ENCODE results near the gene KCTD1.
A peak's percentile ranks its signal among the peaks of the same experiment; 100 is the strongest.

The KCTD1 gene

GRCh38 chr18:26489881-26490280 lies 58.5 kb downstream of the KCTD1 start:
- H3K4me3 ChIP-seq (ENCODE audit: low read depth, low read length), result no peak overlapping the region
- DNase-seq (ENCODE audit: low read depth), result no peak

DNA sequence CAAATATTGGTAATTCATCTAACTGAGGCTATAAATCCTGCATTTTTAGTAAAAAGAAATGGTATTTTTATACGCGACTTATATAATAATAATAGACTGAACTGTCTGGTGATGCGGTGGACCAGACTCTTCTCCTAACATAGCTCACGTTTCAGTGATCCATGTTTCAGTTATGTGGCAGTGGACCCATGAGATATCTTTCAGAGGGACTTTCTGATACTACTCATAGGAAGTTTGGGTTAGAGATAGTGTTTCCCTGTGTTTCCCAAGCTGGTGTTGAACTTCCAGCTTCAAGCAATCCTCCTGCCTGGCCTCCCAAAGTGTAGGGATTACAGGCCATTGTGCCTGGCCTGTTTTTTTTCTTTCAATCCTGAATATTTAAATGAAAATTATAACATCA lies 59.2 kb downstream of the KCTD1 start:
- DNase-seq (ENCODE audit: low read depth), result no peak
- no peak overlapping the region for H3K4me3 ChIP-seq (ENCODE audit: low read depth, low read length)

- no peak for DNase-seq (ENCODE audit: low read depth)
Measured at GRCh38 chr18:26488417-26489009, 59.8 kb downstream of the KCTD1 start.

DNA sequence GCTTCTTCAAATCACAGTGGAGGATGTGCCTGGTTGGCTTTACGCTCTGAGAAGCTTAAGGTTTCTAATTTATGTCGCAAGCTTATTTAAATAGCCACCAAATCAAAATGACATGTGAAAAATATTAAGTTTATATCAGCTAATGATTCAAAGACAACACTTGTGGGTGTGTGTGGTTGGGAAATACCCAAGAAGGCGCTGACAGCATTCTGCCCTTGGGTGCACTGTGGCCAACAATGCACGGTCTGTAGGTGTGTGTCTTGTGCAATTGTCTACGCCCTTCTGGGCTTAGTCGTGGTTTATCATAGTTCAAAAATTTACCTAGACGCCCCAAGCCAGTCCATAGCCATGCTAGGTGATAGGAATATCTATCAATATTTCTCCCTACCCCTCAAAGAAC lies 60.9 kb downstream of the KCTD1 start:
- H3K4me3 ChIP-seq (ENCODE audit: low read depth, low read length), result no peak overlapping the region
- no peak for DNase-seq (ENCODE audit: low read depth)

More at GRCh38 chr18:26488417-26489009, 59.8 kb downstream of the KCTD1 start:
- H3K4me3 ChIP-seq (ENCODE audit: low read depth, low read length), result no peak overlapping the region

DNA sequence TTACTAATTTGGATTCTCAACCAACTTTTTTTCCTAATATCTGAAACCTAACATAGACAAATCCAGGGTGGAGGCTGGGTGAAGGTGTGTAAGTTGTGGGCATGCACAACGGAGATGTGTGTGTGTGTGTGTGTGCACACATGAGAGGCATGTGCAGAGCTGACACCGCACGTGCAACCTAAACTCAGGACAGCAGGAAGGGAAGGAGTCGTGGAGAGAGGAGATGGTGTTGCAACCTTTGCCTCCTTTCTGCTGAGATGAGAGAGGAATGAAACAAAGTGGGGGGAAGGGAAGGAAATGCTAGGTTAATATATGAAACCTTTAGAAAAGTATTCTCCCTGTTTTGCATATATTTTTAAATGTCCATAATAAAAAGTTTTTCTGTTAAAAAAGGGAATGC lies 64.7 kb downstream of the KCTD1 start:
- DNase-seq (ENCODE audit: low read depth), result no peak

GRCh38 chr18:26482569-26482968 lies 65.8 kb downstream of the KCTD1 start:
- DNase-seq (ENCODE audit: low read depth), result no peak

More for the DNA sequence above, 64.7 kb downstream of the KCTD1 start:
- H3K4me3 ChIP-seq (ENCODE audit: low read depth, low read length), result no peak overlapping the region

GRCh38 chr18:26480897-26481795 lies 67.2 kb downstream of the KCTD1 start:
- H3K4me3 ChIP-seq (ENCODE audit: low read depth, low read length), result no peak overlapping the region
- DNase-seq (ENCODE audit: low read depth), result peak; percentile 86

More at GRCh38 chr18:26482569-26482968, 65.8 kb downstream of the KCTD1 start:
- H3K4me3 ChIP-seq (ENCODE audit: low read depth, low read length), result no peak overlapping the region

DNA sequence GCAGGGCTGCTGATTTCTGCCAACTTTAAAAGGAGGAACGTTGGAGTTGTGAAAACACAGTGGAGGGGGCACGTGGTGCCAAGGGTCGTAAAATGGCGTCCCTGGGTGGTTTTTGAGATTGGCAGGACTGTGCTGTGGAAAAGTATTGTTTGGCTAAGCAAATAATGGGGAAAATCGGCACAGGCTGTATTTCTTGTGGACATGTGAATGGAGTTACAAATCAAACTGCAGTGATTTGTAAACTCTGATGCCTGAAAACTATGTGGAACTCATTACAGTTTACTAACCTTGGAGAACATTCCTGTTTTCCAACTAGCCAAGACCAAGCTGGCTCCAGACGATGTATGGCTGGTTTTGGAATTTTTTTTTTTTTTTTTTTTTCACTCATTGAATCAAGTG lies 68.7 kb downstream of the KCTD1 start:
- no peak for DNase-seq (ENCODE audit: low read depth)
- no peak overlapping the region for H3K4me3 ChIP-seq (ENCODE audit: low read depth, low read length)

- DNase-seq (ENCODE audit: low read depth), result no peak
- H3K4me3 ChIP-seq (ENCODE audit: low read depth, low read length), result no peak overlapping the region
Measured at GRCh38 chr18:26479065-26479680, 69.2 kb downstream of the KCTD1 start.

GRCh38 chr18:26477828-26478466 lies 70.4 kb downstream of the KCTD1 start:
- DNase-seq (ENCODE audit: low read depth), result no peak
- H3K4me3 ChIP-seq (ENCODE audit: low read depth, low read length), result no peak overlapping the region

DNA sequence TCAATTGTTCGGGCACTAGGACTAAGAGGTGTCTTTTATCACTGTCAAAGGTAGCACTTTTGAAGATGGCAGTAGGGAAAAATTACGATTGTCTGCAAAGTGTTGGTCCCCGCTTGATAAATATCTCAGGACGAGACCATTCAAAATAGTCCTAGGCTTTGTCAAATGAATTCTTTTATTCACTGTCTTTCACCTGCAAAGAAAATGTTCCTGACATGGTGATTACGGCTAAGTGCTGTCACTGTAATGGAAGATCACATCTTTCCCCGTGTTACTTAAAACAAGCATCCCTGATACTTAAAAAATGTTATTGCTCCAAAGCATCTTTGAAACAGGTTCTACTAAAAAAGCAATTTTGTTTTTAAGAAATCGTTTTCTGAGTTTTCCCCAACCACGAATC lies 71.7 kb downstream of the KCTD1 start:
- H3K4me3 ChIP-seq (ENCODE audit: low read depth, low read length), result no peak overlapping the region
- DNase-seq (ENCODE audit: low read depth), result no peak

DNA sequence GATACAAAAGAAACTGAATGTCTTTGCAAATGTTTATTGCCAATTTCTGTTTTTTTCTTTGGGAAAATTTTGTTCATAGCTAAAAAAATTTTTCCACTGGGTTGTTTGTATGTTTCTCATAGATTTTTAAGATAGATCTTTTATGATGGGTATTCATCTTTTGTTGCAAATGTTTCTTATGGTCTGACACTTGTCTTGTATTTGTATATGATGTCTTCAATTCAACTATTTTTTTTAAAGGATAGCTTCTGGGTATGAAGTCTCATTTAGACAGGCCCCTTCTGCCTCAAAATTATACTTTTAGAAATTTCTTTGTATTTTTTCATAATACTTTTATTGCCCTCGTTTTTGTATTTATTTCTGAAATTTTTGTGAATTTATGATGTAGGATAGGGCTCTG lies 73.8 kb downstream of the KCTD1 start:
- no peak overlapping the region for H3K4me3 ChIP-seq (ENCODE audit: low read depth, low read length)
- DNase-seq (ENCODE audit: low read depth), result no peak

- no peak overlapping the region for H3K4me3 ChIP-seq (ENCODE audit: low read depth, low read length)
- no peak for DNase-seq (ENCODE audit: low read depth)
Measured at GRCh38 chr18:26473672-26474071, 74.7 kb downstream of the KCTD1 start.

DNA sequence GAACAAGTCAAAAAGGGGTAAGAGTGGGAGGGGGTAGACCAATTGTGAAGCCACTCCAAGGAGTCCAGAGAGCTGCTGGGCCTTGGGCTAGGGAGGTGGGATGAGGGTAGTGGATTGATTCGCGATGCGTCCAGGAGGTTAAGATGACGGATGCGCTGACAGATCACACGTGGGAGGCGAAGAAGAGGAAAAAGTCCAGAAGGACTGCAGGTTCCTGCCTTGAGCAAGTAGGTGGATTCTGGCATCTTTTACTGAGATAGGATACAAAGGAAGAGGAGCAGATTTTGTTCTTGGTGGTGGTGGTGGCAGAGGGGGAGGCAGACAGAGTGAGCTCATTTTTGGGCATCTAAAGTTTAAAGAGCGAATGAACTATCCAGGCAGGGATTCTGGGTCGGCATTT lies 76.5 kb downstream of the KCTD1 start:
- DNase-seq (ENCODE audit: low read depth), result no peak
- no peak overlapping the region for H3K4me3 ChIP-seq (ENCODE audit: low read depth, low read length)

- no peak for DNase-seq (ENCODE audit: low read depth)
- no peak overlapping the region for H3K4me3 ChIP-seq (ENCODE audit: low read depth, low read length)
Measured at GRCh38 chr18:26471027-26471426, 77.3 kb downstream of the KCTD1 start.

- no peak overlapping the region for H3K4me3 ChIP-seq (ENCODE audit: low read depth, low read length)
- peak; percentile 31 for DNase-seq (ENCODE audit: low read depth)
Measured at GRCh38 chr18:26470011-26470637, 78.2 kb downstream of the KCTD1 start.

DNA sequence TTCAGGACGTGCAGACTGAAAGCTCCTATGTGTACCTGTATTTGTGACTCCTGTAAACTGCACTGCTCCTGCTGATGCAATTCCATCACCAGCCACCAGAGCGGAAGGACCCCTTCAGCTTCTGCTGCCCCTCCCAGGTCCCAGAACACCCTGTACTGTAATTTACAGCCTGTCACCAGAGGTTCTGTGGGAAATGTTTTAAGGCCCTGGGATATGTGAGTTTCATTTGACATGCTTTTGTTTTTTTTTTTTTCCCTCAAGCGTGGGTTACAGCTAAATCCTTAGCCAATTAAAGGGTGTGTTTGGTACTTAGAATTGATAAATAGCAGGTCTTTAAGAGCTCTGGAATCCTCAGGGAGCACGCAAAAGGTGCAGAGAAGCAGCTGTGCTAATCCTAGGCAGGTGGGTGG lies 79.4 kb downstream of the KCTD1 start:
- H3K4me3 ChIP-seq (ENCODE audit: low read depth, low read length), result no peak overlapping the region
- DNase-seq (ENCODE audit: low read depth), result no peak

GRCh38 chr18:26466026-26466425 lies 82.3 kb downstream of the KCTD1 start:
- no peak for DNase-seq (ENCODE audit: low read depth)
- H3K4me3 ChIP-seq (ENCODE audit: low read depth, low read length), result no peak overlapping the region

DNA sequence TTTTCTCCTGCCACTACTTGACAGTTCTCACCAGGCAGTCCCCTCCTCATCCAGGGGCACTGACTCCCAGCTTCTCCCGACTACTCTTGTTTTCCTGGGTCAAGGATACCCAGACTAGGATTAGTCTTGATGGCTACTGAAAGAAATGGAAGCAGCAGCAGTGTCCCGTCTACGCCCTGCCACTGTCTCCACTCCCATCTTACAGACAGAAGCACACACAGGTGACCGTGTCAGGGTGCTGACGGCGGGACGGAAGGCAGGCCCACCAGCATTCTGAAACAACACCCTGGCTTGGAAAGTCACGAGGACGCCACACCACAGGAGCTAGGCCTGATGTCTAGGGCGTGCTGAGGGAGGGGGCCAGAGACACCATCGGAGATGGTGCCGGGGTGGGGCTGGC lies 82.9 kb downstream of the KCTD1 start:
- no peak overlapping the region for H3K4me3 ChIP-seq (ENCODE audit: low read depth, low read length)

More for the DNA sequence above, 82.9 kb downstream of the KCTD1 start:
- DNase-seq (ENCODE audit: low read depth), result no peak

Data from skeletal muscle cell (primary cell).